Suprapubic skin (tissue), 4 donors: Measurements from ENCODE around the gene IZUMO1. TPM values are rescaled to one million over a fixed set of nuclear protein-coding genes. Genes with fewer than 3 reads are reported as not detected.
A peak's percentile ranks its signal among the peaks of the same experiment; 100 is the strongest.
"Not testable (repeated sequence)": the region's sequence is repeated elsewhere in the genome, so short reads cannot be mapped to it uniquely, and the experiment has no call there.

ENCODE experiments used
- DNase-seq, 2 donors: peaks; one replicate each; pipeline ENCODE4 v3.0.0-alpha.2; 2019; ENCODE audit warnings: low spot score in 2 of 2
- H3K27ac ChIP-seq: fragments of 200-600 bp; sonication (generic); one replicate; pipeline ENCODE4 v1.5.1; 2019
- H3K27me3 ChIP-seq: fragments of 200-600 bp; sonication (generic); one replicate; pipeline ENCODE4 v1.5.1; 2019
- H3K36me3 ChIP-seq: fragments of 200-600 bp; sonication (generic); one replicate; pipeline ENCODE4 v1.5.1; 2019
- H3K4me1 ChIP-seq: fragments of 200-600 bp; sonication (generic); one replicate; pipeline ENCODE4 v1.5.1; 2019
- H3K4me3 ChIP-seq: fragments of 200-600 bp; sonication (generic); one replicate; pipeline ENCODE4 v1.5.1; 2019; ENCODE audit warnings: mild to moderate bottlenecking
- H3K9me3 ChIP-seq: fragments of 200-600 bp; sonication (generic); one replicate; pipeline ENCODE4 v1.5.1; 2019
- EP300 ChIP-seq: sonication (generic); formaldehyde crosslinking; IDR thresholded peaks from one replicate; pipeline ENCODE4 v1.6.1; 2017; ENCODE audit warnings: antibody characterized with exemption
- POLR2A ChIP-seq, 2 donors: fragments of 450-650 bp; IDR thresholded peaks; one replicate each; pipeline ENCODE4 v1.6.1; 2017; ENCODE audit warnings: antibody characterized with exemption in 2 of 2, mild to moderate bottlenecking in 2 of 2, moderate library complexity in 2 of 2
- POLR2AphosphoS5 ChIP-seq, 3 donors: sonication (generic); formaldehyde crosslinking; IDR thresholded peaks; one replicate each; pipeline ENCODE4 v1.6.1; 2017; ENCODE audit warnings: antibody characterized with exemption in 3 of 3
- WGBS: methylation state at CpG from one replicate; pipeline ENCODE4 v1.1.5; 2018; 5-methylcytosine and 5-hydroxymethylcytosine counted together
- total RNA-seq, 4 donors: library from RNA; depleted of rRNA; stranded (reverse); fragments of >200 nt; gene quantifications; one replicate each; pipeline ENCODE4 v1.1.0, GENCODE V29; 2016
- TF ChIP-seq, protein P1 (sequence below), 2 donors: fragments of 200-600 bp in 1 of 2; fragments of 450-650 bp in 1 of 2; sonication (generic) in 1 of 2; IDR thresholded peaks; one replicate each; pipeline ENCODE4 v1.5.1; 2016 to 2019; ENCODE audit warnings: antibody characterized with exemption in 2 of 2, mild to moderate bottlenecking in 1 of 2, moderate library complexity in 1 of 2

The IZUMO1 gene
- total RNA-seq, 4 donors from 2014 or later, result 0.40 to 0.45 TPM; not detected in 2

DNA sequence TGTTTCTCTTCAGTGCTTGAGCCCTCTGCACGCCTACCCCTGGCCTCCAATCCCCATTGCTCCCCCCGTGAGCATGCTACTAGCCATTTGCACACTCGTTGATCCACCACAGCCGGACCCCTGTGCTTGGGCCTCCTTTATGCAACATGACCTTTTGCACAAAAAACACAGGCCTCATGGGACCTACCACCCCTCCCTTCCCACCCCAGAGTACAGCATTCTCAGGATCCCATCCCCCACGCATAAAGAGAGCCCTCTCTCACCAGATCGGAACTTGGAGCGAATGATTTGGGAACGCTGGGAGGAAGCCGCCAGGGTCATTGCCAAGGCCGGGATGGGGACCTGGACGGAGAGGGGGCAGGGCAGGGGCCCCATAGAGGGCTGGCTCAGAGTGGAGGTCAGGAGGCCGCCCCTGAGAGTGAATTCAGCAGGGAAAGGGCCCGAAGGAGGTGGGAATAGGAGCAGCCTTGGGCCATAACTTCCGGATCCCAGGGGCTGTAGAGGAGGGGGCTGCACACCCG lies 27.9 kb downstream of the IZUMO1 start:
- H3K4me3 ChIP-seq, result no peak overlapping the region
- H3K36me3 ChIP-seq, result no peaks in the 10 kb centered on the region
- no peaks in the 10 kb centered on the region for H3K27me3 ChIP-seq
- TF ChIP-seq EP300 (no peak), POLR2A (IDR thresholded peaks at IDR 0.05) (no peak), POLR2AphosphoS5 (IDR thresholded peaks at IDR 0.05) (no peak)
- TF ChIP-seq, protein P1, sequence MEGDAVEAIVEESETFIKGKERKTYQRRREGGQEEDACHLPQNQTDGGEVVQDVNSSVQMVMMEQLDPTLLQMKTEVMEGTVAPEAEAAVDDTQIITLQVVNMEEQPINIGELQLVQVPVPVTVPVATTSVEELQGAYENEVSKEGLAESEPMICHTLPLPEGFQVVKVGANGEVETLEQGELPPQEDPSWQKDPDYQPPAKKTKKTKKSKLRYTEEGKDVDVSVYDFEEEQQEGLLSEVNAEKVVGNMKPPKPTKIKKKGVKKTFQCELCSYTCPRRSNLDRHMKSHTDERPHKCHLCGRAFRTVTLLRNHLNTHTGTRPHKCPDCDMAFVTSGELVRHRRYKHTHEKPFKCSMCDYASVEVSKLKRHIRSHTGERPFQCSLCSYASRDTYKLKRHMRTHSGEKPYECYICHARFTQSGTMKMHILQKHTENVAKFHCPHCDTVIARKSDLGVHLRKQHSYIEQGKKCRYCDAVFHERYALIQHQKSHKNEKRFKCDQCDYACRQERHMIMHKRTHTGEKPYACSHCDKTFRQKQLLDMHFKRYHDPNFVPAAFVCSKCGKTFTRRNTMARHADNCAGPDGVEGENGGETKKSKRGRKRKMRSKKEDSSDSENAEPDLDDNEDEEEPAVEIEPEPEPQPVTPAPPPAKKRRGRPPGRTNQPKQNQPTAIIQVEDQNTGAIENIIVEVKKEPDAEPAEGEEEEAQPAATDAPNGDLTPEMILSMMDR (IDR thresholded peaks at IDR 0.05), result no peak
- 69% methylated on average over 15 of the region's 15 CpGs for WGBS
- H3K9me3 ChIP-seq, result no peaks in the 10 kb centered on the region
- DNase-seq, result no peak
- H3K27ac ChIP-seq, result no peak overlapping the region
- peaks cover 44% of the 10 kb centered on the region for H3K4me1 ChIP-seq

GRCh38 chr19:48718106-48718505 lies 28.6 kb downstream of the IZUMO1 start:
- H3K36me3 ChIP-seq, DNase-seq, H3K4me3 ChIP-seq, H3K9me3 ChIP-seq, H3K27ac ChIP-seq, H3K27me3 ChIP-seq: not testable (repeated sequence)
- peaks cover 51% of the 10 kb centered on the region for H3K4me1 ChIP-seq
- WGBS, result 93% methylated on average over 13 of the region's 13 CpGs

- Histone ChIP-seq H3K27me3 (no peaks in the 10 kb centered on the region), H3K27ac (peak overlapping the region; percentile 66), H3K36me3 (no peaks in the 10 kb centered on the region), H3K4me1 (peaks cover 54% of the 10 kb centered on the region), H3K4me3 (peak overlapping the region; percentile 4), H3K9me3 (no peaks in the 10 kb centered on the region)
- no peak for TF ChIP-seq POLR2AphosphoS5 (IDR thresholded peaks at IDR 0.05)
- no peak for TF ChIP-seq POLR2A (IDR thresholded peaks at IDR 0.05)
- TF ChIP-seq EP300, result no peak
- TF ChIP-seq, protein P1 (IDR thresholded peaks at IDR 0.05), result no peak
- 17% methylated on average over 11 of the region's 24 CpGs for WGBS
- DNase-seq, result no peak
Observed at GRCh38 chr19:48716562-48717291, 30.0 kb downstream of the IZUMO1 start.

DNA sequence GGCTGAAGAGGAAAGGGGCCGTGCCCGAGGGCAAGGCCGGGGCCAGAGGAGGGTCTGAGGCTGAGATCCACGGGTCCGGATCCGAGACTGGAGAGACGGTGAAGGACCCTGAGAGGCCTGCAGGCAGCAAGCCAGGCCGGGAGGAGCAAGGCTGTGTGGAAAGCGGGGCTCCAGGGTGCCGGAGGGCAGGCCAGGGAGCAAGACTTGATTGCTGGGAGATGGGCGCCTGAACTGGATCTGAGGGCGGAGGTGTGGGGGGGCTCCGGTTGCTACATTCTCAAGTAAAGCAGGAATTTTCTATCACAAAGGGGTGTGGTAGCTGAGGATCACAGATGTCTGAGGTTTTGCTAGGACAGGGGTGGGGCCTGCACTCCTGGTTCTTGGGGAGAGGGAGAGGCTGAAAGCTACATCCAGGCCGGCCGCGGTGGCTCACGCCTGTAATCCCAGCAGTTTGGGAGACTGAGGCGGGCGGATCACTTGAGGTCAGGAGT lies 31.0 kb downstream of the IZUMO1 start:
- peak overlapping the region; percentile 66 for H3K27ac ChIP-seq
- H3K27me3 ChIP-seq, result no peaks in the 10 kb centered on the region
- WGBS, result 39% methylated on average over 17 of the region's 19 CpGs
- peak overlapping the region; percentile 56 for H3K4me3 ChIP-seq
- DNase-seq, result peak in 1 of 2 donors; percentile 75
- H3K9me3 ChIP-seq, result no peaks in the 10 kb centered on the region
- peaks cover 51% of the 10 kb centered on the region for H3K4me1 ChIP-seq
- no peaks in the 10 kb centered on the region for H3K36me3 ChIP-seq
- TF ChIP-seq POLR2A (IDR thresholded peaks at IDR 0.05), result no peak
- TF ChIP-seq, protein P1 (IDR thresholded peaks at IDR 0.05), result no peak
- TF ChIP-seq POLR2AphosphoS5 (IDR thresholded peaks at IDR 0.05), result no peak
- TF ChIP-seq EP300, result no peak

DNA sequence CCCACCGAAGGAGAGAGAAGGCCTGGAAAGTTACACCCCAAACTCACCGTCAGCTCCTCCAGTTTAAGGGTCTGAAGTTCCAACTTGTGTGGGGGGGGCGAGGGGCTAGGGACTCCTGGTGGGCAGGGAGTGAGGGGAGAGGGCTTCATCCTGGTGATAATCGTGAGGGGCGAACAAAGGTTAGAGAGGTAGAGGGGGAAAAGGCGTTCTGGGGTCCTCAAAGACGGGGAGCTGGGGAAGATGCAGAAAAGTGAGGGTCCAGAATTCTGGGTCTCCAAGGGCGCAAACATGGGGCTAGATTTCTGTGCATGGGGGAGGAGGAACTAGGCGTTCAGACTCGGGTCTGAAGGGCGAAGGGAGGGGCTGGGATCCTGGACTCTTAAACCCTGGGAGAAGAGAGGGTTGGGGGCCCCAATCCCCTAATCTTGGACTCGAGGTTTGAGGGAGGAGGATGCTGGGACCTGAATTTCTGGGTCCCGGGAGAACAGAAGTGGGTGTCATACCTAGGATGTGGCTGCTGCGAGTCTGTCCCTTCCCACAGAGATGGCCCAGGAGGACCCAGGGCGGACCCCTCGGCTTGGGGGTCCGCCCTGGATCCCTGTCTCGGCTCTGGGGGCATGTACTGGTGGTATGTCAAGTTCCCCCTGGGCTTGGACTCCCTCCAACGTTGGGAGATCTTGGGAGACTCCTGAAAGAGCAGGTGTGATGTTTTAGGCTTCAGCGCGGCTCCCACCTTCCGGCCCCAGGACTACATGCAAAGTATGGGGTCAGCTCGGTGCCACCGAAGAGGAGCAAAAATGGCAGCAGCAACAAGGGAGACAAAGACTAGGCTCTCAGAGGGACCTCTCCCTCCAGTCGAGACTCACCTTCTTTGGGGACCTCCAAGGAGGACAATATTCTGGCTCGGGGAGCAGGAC lies 31.7 kb downstream of the IZUMO1 start:
- TF ChIP-seq, protein P1 (IDR thresholded peaks at IDR 0.05), result no peak
- no peak for TF ChIP-seq POLR2A (IDR thresholded peaks at IDR 0.05)
- TF ChIP-seq EP300, result no peak
- TF ChIP-seq POLR2AphosphoS5 (IDR thresholded peaks at IDR 0.05), result no peak
- Histone ChIP-seq H3K9me3 (no peaks in the 10 kb centered on the region), H3K4me3 (peak overlapping the region; percentile 56), H3K27ac (peak overlapping the region; percentile 66), H3K4me1 (peaks cover 46% of the 10 kb centered on the region), H3K36me3 (no peaks in the 10 kb centered on the region), H3K27me3 (no peaks in the 10 kb centered on the region)
- DNase-seq, result peak in 1 of 2 donors; percentile 76
- WGBS, result 41% methylated on average over 26 of the region's 26 CpGs
